ENCODE data around the gene THRB. TPM values are rescaled to one million over a fixed set of nuclear protein-coding genes. Genes with fewer than 3 reads are reported as not detected.
A peak's percentile ranks its signal among the peaks of the same experiment; 100 is the strongest.

The THRB gene
- total and polyA plus RNA-seq, 9 of the 15 experiments (the other 6 are each of a cell fraction or from before 2014, with no cell fraction given), result 1.7 to 14.9 (median 6.9) TPM

- H3K4me2 ChIP-seq (ENCODE audit: insufficient read depth, low read length), result no peak overlapping the region
- H3K9me1 ChIP-seq (ENCODE audit: control insufficient read depth, insufficient read depth, low read length), result no peaks in the 10 kb centered on the region
- H3K4me1 ChIP-seq (replicated peaks in 1 of 2; ENCODE audit: control insufficient read depth in 2 of 2, insufficient read depth in 2 of 2, low read length in 2 of 2), result peaks cover 0 to 3% of the 10 kb centered on the region in 2 experiments; a peak in 3 of 5 replicates
- H3K79me2 ChIP-seq (ENCODE audit: control insufficient read depth, insufficient read depth, low read length), result 0 out of 3 replicates have a peak, but pooled peaks cover 3% of the 10 kb centered on the region
- peak overlapping the region; percentile 31; the same call in 1 of the 3 replicates for H3K27ac ChIP-seq (ENCODE audit: extremely low read depth, low read depth, low read length)
- H3K27me3 ChIP-seq (ENCODE audit: control insufficient read depth in 2 of 2, insufficient read depth in 2 of 2, low read length in 2 of 2), result no peaks in the 10 kb centered on the region
- POLR2A ChIA-PET, result interaction anchor here (0.9 to 4.3 kb wide), 4 partner anchors 10 to 42 kb away, joined by 3 to 15 read pairs (median 6); no protein-coding TSS in a partner anchor
- peak overlapping the region; percentile 54; the same call in 1 of the 2 replicates for H2AFZ ChIP-seq (ENCODE audit: low read depth, low read length)
- in situ Hi-C loops (cut with MboI) (no loop called here), intact Hi-C loops (cut with micrococcal nuclease) (loop anchor here (10.0 kb wide), 1 partner anchor 280 kb away; no protein-coding TSS in a partner anchor)
- WGBS (ENCODE audit: insufficient coverage, low coverage, missing lambda C conversion rate), result 9% methylated on average over 2 of the region's 2 CpGs
- H3K4me3 ChIP-seq, result no peak overlapping the region
- BruUV-seq (replicated peaks), result no TSS peak
- TF ChIP-seq TBP (optimal IDR thresholded peaks at IDR 0.05; ENCODE audit: low read depth, low read length) (no peak), SMARCE1 (IDR thresholded peaks at IDR 0.05) (0 out of 2 replicates have a peak, but pooled peaks have one; percentile 25), ARHGAP35 (IDR thresholded peaks at IDR 0.05; ENCODE audit: partially characterized antibody) (no peak), NR3C1 (CRISPR knock-in tag; IDR thresholded peaks at IDR 0.05) (no peak), MEIS2 (IDR thresholded peaks at IDR 0.05; ENCODE audit: partially characterized antibody) (peak; percentile 43), SP1 (CRISPR knock-in tag; IDR thresholded peaks at IDR 0.05) (no peak), PBX2 (CRISPR knock-in tag; IDR thresholded peaks at IDR 0.05; ENCODE audit: low read depth) (no peak), PBX2 (tag; conservative IDR thresholded peaks at IDR 0.05; ENCODE audit: low read depth) (0 out of 2 replicates have a peak, but pooled peaks have one; percentile 46), HES1 (IDR thresholded peaks at IDR 0.05; ENCODE audit: low read depth) (no peak)
- CTCF ChIA-PET (ENCODE audit: low intra/inter-chr PET ratio), result no interaction called here
- no peaks in the 10 kb centered on the region for H4K20me1 ChIP-seq (replicated peaks; ENCODE audit: control insufficient read depth, insufficient read depth, low read length)
- DNase-seq (ENCODE audit: extremely low read depth in 1 of 4, low spot score in 3 of 4) (no peak), FAIRE-seq (no peak), ATAC-seq (peak; percentile 52)
- H3K9me3 ChIP-seq (replicated peaks; ENCODE audit: control insufficient read depth, insufficient read depth, low read depth, low read length), result no peaks in the 10 kb centered on the region
- no peaks in the 10 kb centered on the region; the same call in 2 of the 3 replicates for H3K36me3 ChIP-seq (ENCODE audit: control insufficient read depth, insufficient read depth, low read length)
- no peak overlapping the region; a peak in 1 of 4 replicates for H3K9ac ChIP-seq (ENCODE audit: insufficient read depth in 1 of 2, low read depth in 2 of 2, low read length in 2 of 2)
Measured at GRCh38 chr3:24365168-24365567, 129.5 kb downstream of the THRB start.

Measured in K562 (cell line).